GM15510 (cell line): ENCODE results near the gene IL32.

ENCODE experiments used
- POLR2A ChIP-seq: IDR thresholded peaks from 3 replicates; pipeline ENCODE4 v1.6.1; 2011; ENCODE audit warnings: borderline replicate concordance; ENCODE audit not compliant: insufficient read length; ENCODE audit errors: extremely low read depth

Gene IL32

GRCh38 chr16:3065069-3065741, at the start of gene IL32:
Gene IL32, plus strand, starts transcription at chr16:3065640. Its CDS starts 172 bp downstream, at chr16:3065812.
- no peak for TF ChIP-seq POLR2A

- no peak for TF ChIP-seq POLR2A
Observed at GRCh38 chr16:3015865-3016521, 49.4 kb upstream of the IL32 start.

- TF ChIP-seq POLR2A = no peak
Observed at GRCh38 chr16:3017344-3017743, 48.1 kb upstream of the IL32 start.

GRCh38 chr16:3017794-3018506, 47.5 kb upstream of the IL32 start, which contains the start of gene CLDN6:
Gene CLDN6, minus strand, starts transcription at chr16:3018183. Its CDS starts 2,162 bp downstream, at chr16:3016021.
- TF ChIP-seq POLR2A = no peak

- TF ChIP-seq POLR2A = no peak
Observed at GRCh38 chr16:3019594-3020246, 45.7 kb upstream of the IL32 start.

GRCh38 chr16:3020247-3020603, 45.2 kb upstream of the IL32 start, which contains the start of gene TNFRSF12A:
Gene TNFRSF12A, plus strand, starts transcription at chr16:3020368. Its CDS starts 30 bp downstream, at chr16:3020398.
- TF ChIP-seq POLR2A = peak; percentile 80

GRCh38 chr16:3020604-3021448, 44.6 kb upstream of the IL32 start:
- TF ChIP-seq POLR2A = no peak

GRCh38 chr16:3021449-3022207, 43.8 kb upstream of the IL32 start:
- TF ChIP-seq POLR2A = no peak

- no peak for TF ChIP-seq POLR2A
Observed at GRCh38 chr16:3022208-3022683, 43.2 kb upstream of the IL32 start.

GRCh38 chr16:3022684-3023414, 42.6 kb upstream of the IL32 start:
- TF ChIP-seq POLR2A = no peak

GRCh38 chr16:3023415-3023668, 42.1 kb upstream of the IL32 start:
- TF ChIP-seq POLR2A = no peak

GRCh38 chr16:3023669-3024478, 41.6 kb upstream of the IL32 start, which contains the start of the genes HCFC1R1 and THOC6:
Gene HCFC1R1, minus strand, starts transcription at chr16:3023942. Its CDS starts 1 bp downstream, at chr16:3023941.
Gene THOC6, plus strand, starts transcription at chr16:3024035. Its CDS starts 292 bp downstream, at chr16:3024327.
- peak; percentile 89 for TF ChIP-seq POLR2A
